NCI-H82 (cell line): ENCODE data around the gene CSGALNACT2.

ENCODE experiments used
- DNase-seq: peaks from one replicate; lab custom pipeline; 2025; lab: John Stamatoyannopoulos, UW

CSGALNACT2 gene

GRCh38 chr10:43124574-43125273 is 13.5 kb upstream of the CSGALNACT2 start:
- DNase-seq: no peak

GRCh38 chr10:43125274-43125845 is 12.9 kb upstream of the CSGALNACT2 start:
- DNase-seq: no peak

- no peak for DNase-seq
Observed at GRCh38 chr10:43125881-43126731, 12.1 kb upstream of the CSGALNACT2 start.

GRCh38 chr10:43126759-43127424 is 11.4 kb upstream of the CSGALNACT2 start:
- DNase-seq: no peak

GRCh38 chr10:43127442-43127841 is 10.8 kb upstream of the CSGALNACT2 start:
- DNase-seq: no peak

GRCh38 chr10:43128331-43128730 is 9.9 kb upstream of the CSGALNACT2 start:
- DNase-seq: no peak

- DNase-seq: no peak
Observed at GRCh38 chr10:43128958-43129706, 9.1 kb upstream of the CSGALNACT2 start.

- no peak for DNase-seq
Observed at GRCh38 chr10:43130770-43131171, 7.5 kb upstream of the CSGALNACT2 start.

- no peak for DNase-seq
Observed at GRCh38 chr10:43131256-43131655, 7.0 kb upstream of the CSGALNACT2 start.

- no peak for DNase-seq
Observed at GRCh38 chr10:43131906-43132305, 6.3 kb upstream of the CSGALNACT2 start.

- no peak for DNase-seq
Observed at GRCh38 chr10:43132867-43133787, 5.1 kb upstream of the CSGALNACT2 start.

GRCh38 chr10:43134126-43134905 is 3.9 kb upstream of the CSGALNACT2 start:
- DNase-seq: no peak

- DNase-seq: no peak
Observed at GRCh38 chr10:43135064-43135463, 3.2 kb upstream of the CSGALNACT2 start.

GRCh38 chr10:43135656-43136055 is 2.6 kb upstream of the CSGALNACT2 start:
- peak; percentile 10 for DNase-seq

- no peak for DNase-seq
Observed at GRCh38 chr10:43136432-43136831, 1.8 kb upstream of the CSGALNACT2 start.

GRCh38 chr10:43136995-43137716 is 1.1 kb upstream of the CSGALNACT2 start:
- DNase-seq: no peak

GRCh38 chr10:43137717-43138020 is 576 bp upstream of the CSGALNACT2 start:
- peak; percentile 70 for DNase-seq

GRCh38 chr10:43138757-43139241 is 554 bp downstream of the CSGALNACT2 start:
- DNase-seq: peak; percentile 36

GRCh38 chr10:43141421-43141820 is 3.2 kb downstream of the CSGALNACT2 start:
- DNase-seq: no peak
